Measurements from ENCODE around the gene EHBP1.

The EHBP1 gene

DNA sequence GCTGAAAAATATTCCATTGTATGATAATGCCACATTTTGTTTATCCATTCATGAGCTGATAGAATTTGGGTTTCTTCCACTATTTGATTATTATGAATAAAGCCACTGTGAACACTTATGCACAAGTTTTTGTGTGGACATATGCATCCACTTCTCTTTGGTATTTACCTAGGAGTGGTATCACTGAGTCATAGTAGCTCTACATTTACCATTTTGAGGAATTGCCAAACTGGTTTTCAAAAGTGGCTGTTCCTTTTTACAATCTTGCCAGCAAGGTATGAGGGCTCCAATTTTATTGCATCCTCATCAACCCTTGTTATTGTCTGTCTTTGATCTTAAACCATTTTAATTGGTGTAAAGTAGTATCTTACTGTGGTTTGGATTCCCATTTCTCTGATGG, 13.3 kb upstream of the EHBP1 start:
- DNase-seq (ENCODE audit: low read depth) = no peak
- H3K4me3 ChIP-seq (ENCODE audit: low read depth, low read length) = no peak overlapping the region
- TF ChIP-seq, protein P1, sequence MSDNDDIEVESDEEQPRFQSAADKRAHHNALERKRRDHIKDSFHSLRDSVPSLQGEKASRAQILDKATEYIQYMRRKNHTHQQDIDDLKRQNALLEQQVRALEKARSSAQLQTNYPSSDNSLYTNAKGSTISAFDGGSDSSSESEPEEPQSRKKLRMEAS (IDR thresholded peaks at IDR 0.05; ENCODE audit: low read depth, low read length) = no peak
- no peak for TF ChIP-seq CTCF (IDR thresholded peaks at IDR 0.05; ENCODE audit: low read depth, low read length)

GRCh38 chr2:62698653-62699052, 6.9 kb upstream of the EHBP1 start:
- H3K4me3 ChIP-seq (ENCODE audit: low read depth, low read length) = no peak overlapping the region
- no peak for DNase-seq (ENCODE audit: low read depth)
- TF ChIP-seq, protein P1 (IDR thresholded peaks at IDR 0.05; ENCODE audit: low read depth, low read length) = no peak
- TF ChIP-seq CTCF (IDR thresholded peaks at IDR 0.05; ENCODE audit: low read depth, low read length) = no peak
- no peak for TF ChIP-seq MYC (IDR thresholded peaks at IDR 0.05; ENCODE audit: low read depth, low read length)
- no peak for TF ChIP-seq POLR2A (IDR thresholded peaks at IDR 0.05; ENCODE audit: extremely low read depth, insufficient read length)

- no peak for DNase-seq (ENCODE audit: low read depth)
- H3K4me3 ChIP-seq (ENCODE audit: low read depth, low read length) = peak overlapping the region; percentile 71
These were observed 883 bp upstream of the EHBP1 start for GRCh38 chr2:62704654-62705006.

DNA sequence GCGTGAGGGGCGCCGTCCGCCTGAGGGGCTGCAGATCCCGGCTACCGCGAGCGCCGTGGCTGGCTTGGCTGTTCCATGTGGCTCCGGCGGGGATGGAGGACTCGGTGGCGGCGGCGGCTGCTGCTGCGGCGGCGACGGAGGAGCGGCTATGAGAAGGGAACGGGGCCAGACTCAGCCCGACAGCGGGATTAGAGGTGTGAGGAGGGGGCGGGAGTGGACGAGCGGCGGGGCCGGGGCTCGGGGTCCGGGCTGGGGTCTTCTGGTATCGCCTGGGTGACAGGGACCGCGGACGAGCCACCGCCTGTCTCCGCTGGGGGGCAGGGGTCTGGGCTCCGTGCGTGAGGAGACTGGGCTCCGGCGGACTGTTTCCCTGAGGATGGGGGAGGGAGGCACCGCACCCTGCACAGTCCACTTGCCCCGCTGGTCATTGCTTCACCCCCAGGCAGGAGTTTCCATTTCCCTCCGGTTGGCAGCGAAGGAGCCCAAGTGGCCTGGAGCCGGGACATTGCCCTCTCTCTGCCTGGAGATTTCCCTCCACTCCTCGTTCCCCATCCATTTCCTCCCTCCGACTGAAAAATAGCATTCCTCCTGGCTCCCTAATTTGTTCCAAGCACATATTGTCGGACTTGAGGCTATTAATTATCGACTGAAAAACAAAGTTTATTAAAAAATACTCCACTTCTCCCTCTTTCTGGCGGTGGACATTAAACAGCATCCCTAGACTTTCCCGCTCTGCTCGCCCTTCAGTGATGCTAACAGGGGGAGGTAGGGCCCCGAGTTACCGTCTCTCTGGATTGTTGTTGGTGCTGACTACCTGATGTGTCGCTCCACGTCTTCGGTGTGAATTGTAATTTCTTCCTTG, 577 bp downstream of the EHBP1 start:
- DNase-seq (ENCODE audit: low read depth) = peak; percentile 77
- peak overlapping the region; percentile 84 for H3K4me3 ChIP-seq (ENCODE audit: low read depth, low read length)

More at GRCh38 chr2:62704654-62705006, 883 bp upstream of the EHBP1 start:
- no peak for TF ChIP-seq POLR2A (IDR thresholded peaks at IDR 0.05; ENCODE audit: extremely low read depth, insufficient read length)
- no peak for TF ChIP-seq CTCF (IDR thresholded peaks at IDR 0.05; ENCODE audit: low read depth, low read length)
- no peak for TF ChIP-seq MYC (IDR thresholded peaks at IDR 0.05; ENCODE audit: low read depth, low read length)
- TF ChIP-seq, protein P1 (IDR thresholded peaks at IDR 0.05; ENCODE audit: low read depth, low read length) = no peak

DNA sequence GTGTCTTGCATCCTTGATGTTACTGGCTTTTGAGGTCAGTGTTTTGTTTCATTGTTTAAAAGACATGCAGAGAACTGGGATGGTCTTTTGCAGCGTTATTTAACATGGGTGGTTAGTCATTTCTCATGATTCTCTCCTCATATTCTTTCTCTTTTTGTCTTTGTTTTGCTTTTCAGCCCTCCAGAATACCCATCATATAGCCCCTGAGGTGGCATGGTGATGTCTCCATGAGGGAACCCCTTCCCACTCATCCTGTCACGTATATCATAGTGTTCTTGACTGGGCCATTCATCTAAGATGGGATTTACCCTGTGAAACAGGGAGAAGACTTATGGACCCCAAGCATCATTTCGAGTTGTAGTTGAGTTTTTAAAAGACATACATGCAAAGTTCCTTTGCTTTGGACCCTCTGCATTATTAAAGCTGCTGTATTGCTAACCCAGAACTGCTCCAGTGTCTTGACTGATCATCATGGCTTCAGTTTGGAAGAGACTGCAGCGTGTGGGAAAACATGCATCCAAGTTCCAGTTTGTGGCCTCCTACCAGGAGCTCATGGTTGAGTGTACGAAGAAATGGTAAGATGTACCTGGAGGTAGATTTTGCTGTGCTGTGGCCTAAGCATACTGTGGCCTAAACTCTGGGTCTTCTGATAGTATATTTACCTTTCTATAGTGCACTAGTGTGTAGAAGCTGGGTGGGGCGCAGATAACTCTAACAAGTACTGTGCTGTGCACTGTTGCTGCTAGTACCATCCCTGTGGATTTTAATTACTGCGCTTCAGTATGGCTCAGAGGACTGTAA, 1.4 kb downstream of the EHBP1 start:
- peak; percentile 8 for DNase-seq (ENCODE audit: low read depth)
- TF ChIP-seq POLR2A (IDR thresholded peaks at IDR 0.05; ENCODE audit: extremely low read depth, insufficient read length) (no peak), CTCF (IDR thresholded peaks at IDR 0.05; ENCODE audit: low read depth, low read length) (no peak), MYC (IDR thresholded peaks at IDR 0.05; ENCODE audit: low read depth, low read length) (no peak)
- TF ChIP-seq, protein P1 (IDR thresholded peaks at IDR 0.05; ENCODE audit: low read depth, low read length) = no peak
- H3K4me3 ChIP-seq (ENCODE audit: low read depth, low read length) = peak overlapping the region; percentile 84

More for the DNA sequence above, 577 bp downstream of the EHBP1 start:
- TF ChIP-seq MYC (IDR thresholded peaks at IDR 0.05; ENCODE audit: low read depth, low read length) = peak; percentile 53; the same call in 1 of the 2 replicates
- TF ChIP-seq POLR2A (IDR thresholded peaks at IDR 0.05; ENCODE audit: extremely low read depth, insufficient read length) = no peak

- H3K4me3 ChIP-seq (ENCODE audit: low read depth, low read length) = no peak overlapping the region
- no peak for TF ChIP-seq CTCF (IDR thresholded peaks at IDR 0.05; ENCODE audit: low read depth, low read length)
- no peak for TF ChIP-seq MYC (IDR thresholded peaks at IDR 0.05; ENCODE audit: low read depth, low read length)
- TF ChIP-seq POLR2A (IDR thresholded peaks at IDR 0.05; ENCODE audit: extremely low read depth, insufficient read length) = no peak
- TF ChIP-seq, protein P1 (IDR thresholded peaks at IDR 0.05; ENCODE audit: low read depth, low read length) = no peak
- no peak for DNase-seq (ENCODE audit: low read depth)
These were observed 3.2 kb downstream of the EHBP1 start for GRCh38 chr2:62708751-62709150.
